HCT116 (cell line): ENCODE data around the gene NFATC1. TPM values are rescaled to one million over a fixed set of nuclear protein-coding genes. Genes with fewer than 3 reads are reported as not detected.

Experiments used
- ATAC-seq: fragments of 200-7000 bp; cut with Tn5 transposase; 2 replicates; pipeline ENCODE4 v1.9.1; 2020; ENCODE audit warnings: mild to moderate bottlenecking, moderate library complexity
- BruUV-seq: library from RNA; stranded (reverse); fragments of 400-500 nt; replicated peaks from 2 replicates; lab custom pipeline; 2021; lab: Mats Ljungman, UMichigan
- CTCF ChIA-PET: fragments of 300-600 bp; sonication (Branson Sonifier 250); formaldehyde crosslinking; loops from one replicate; lab custom pipeline; 2021; ENCODE audit warnings: antibody characterized with exemption; lab: Charles Lee
- POLR2A ChIA-PET: fragments of 300-600, 350-600 bp; sonication (Branson Sonifier 250); formaldehyde crosslinking; loops from one replicate; lab custom pipeline; 2021; ENCODE audit warnings: antibody characterized with exemption; lab: Charles Lee
- RAD21 ChIA-PET, 2 experiments: fragments of 300-600 bp; sonication (Branson Sonifier 250); formaldehyde crosslinking; loops; one replicate each; lab custom pipeline; 2023; ENCODE audit warnings: low total read pairs in 2 of 2; ENCODE audit not compliant: uncharacterized antibody in 2 of 2, unreplicated experiment in 2 of 2, low non-redundant PET in 1 of 2; lab: Charles Lee
- DNase-seq: peaks from one replicate; pipeline ENCODE4 v3.0.0-alpha.2; 2010; ENCODE audit warnings: low read depth, low spot score
- H2AFZ ChIP-seq: fragments of 200-600 bp; shearing (Covaris generic), sonication (generic); 2 replicates; pipeline ENCODE4 v1.6.1; 2017; ENCODE audit warnings: low read depth, mixed run types, mixed read lengths, antibody characterized with exemption, low read length; ENCODE audit not compliant: poor library complexity, severe bottlenecking
- H3K27ac ChIP-seq: 2 replicates; pipeline ENCODE4 v1.5.1; 2012; ENCODE audit warnings: low read depth, low read length
- H3K27me3 ChIP-seq: fragments of 200-600 bp; sonication (generic); 2 replicates; pipeline ENCODE4 v1.6.1; 2016; ENCODE audit warnings: mixed run types, low read length, mixed read lengths; ENCODE audit not compliant: insufficient read depth
- H3K36me3 ChIP-seq, 2 experiments: fragments of 200-500 bp in 1 of 2; fragments of 200-600 bp in 1 of 2; sonication (Bioruptor generic) in 1 of 2; sonication (generic) in 1 of 2; 2 replicates each; pipeline versions ENCODE4 v1.5.1 to v1.6.1; 2014 to 2016; ENCODE audit warnings: low read length in 2 of 2, inconsistent platforms in 1 of 2, mixed read lengths in 1 of 2, mixed run types in 1 of 2; ENCODE audit not compliant: insufficient read depth in 2 of 2, control insufficient read depth in 1 of 2
- H3K4me1 ChIP-seq, 2 experiments: fragments of 200-600 bp in 1 of 2; sonication (generic) in 1 of 2; 2 replicates each; pipeline versions ENCODE4 v1.5.1 to v1.6.1; 2012 to 2017; ENCODE audit warnings: low read length in 2 of 2, inconsistent platforms in 1 of 2, mild to moderate bottlenecking in 1 of 2, mixed read lengths in 1 of 2, mixed run types in 1 of 2, moderate library complexity in 1 of 2; ENCODE audit not compliant: insufficient read depth in 2 of 2, control insufficient read depth in 1 of 2
- H3K4me2 ChIP-seq: fragments of 200-600 bp; sonication (generic); 2 replicates; pipeline ENCODE4 v1.6.1; 2017; ENCODE audit warnings: mixed run types, low read length, mixed read lengths
- H3K4me3 ChIP-seq, 2 experiments: fragments of 200-600 bp in 1 of 2; sonication (generic) in 1 of 2; replicated peaks in 1 of 2; 2 replicates each; pipeline ENCODE4 v1.5.1; 2011 to 2016; ENCODE audit warnings: low read length in 2 of 2, control low read depth in 1 of 2, low read depth in 1 of 2, mild to moderate bottlenecking in 1 of 2, mixed read lengths in 1 of 2, mixed run types in 1 of 2
- H3K79me2 ChIP-seq: fragments of 200-600 bp; sonication (generic); 2 replicates; pipeline ENCODE4 v1.6.1; 2017; ENCODE audit warnings: mild to moderate bottlenecking, mixed run types, low read length, moderate library complexity, mixed read lengths; ENCODE audit not compliant: insufficient read depth
- H3K9ac ChIP-seq: fragments of 200-600 bp; sonication (generic); 2 replicates; pipeline ENCODE4 v1.6.1; 2016; ENCODE audit warnings: low read length, mixed read lengths
- H3K9me2 ChIP-seq: fragments of 200-600 bp; sonication (generic), shearing (Covaris generic); 2 replicates; pipeline ENCODE4 v1.6.1; 2017; ENCODE audit warnings: mixed run types, mild to moderate bottlenecking, moderate library complexity; ENCODE audit not compliant: insufficient read depth
- H3K9me3 ChIP-seq, 2 experiments: fragments of 200-500 bp in 1 of 2; fragments of 200-600 bp in 1 of 2; sonication (Bioruptor generic) in 1 of 2; sonication (generic) in 1 of 2; 2 replicates each; pipeline ENCODE4 v1.6.1; 2014 to 2017; ENCODE audit warnings: low read length in 2 of 2, mixed read lengths in 2 of 2, inconsistent platforms in 1 of 2, low read depth in 1 of 2, mild to moderate bottlenecking in 1 of 2, mixed run types in 1 of 2, moderate library complexity in 1 of 2; ENCODE audit not compliant: control insufficient read depth in 1 of 2, insufficient read depth in 1 of 2
- H4K20me1 ChIP-seq: fragments of 200-600 bp; sonication (generic), shearing (Covaris generic); 2 replicates; pipeline ENCODE4 v1.6.1; 2017; ENCODE audit warnings: mixed run types, mild to moderate bottlenecking, moderate library complexity; ENCODE audit not compliant: insufficient read depth
- CEBPB ChIP-seq: IDR thresholded peaks from 2 replicates; pipeline ENCODE4 v1.6.1; 2012; ENCODE audit warnings: low read depth
- ELF1 ChIP-seq: IDR thresholded peaks from 2 replicates; pipeline ENCODE4 v1.6.1; 2012; ENCODE audit warnings: low read depth, borderline replicate concordance
- EZH2phosphoT487 ChIP-seq: fragments of 200-600 bp; IDR thresholded peaks from 2 replicates; pipeline ENCODE4 v1.6.1; 2018; ENCODE audit warnings: antibody characterized with exemption, borderline replicate concordance
- FOSL1 ChIP-seq: IDR thresholded peaks from 2 replicates; pipeline ENCODE4 v1.6.1; 2012; ENCODE audit warnings: low read depth
- JUND ChIP-seq: IDR thresholded peaks from 2 replicates; pipeline ENCODE4 v1.6.1; 2012
- POLR2A ChIP-seq: IDR thresholded peaks from 2 replicates; pipeline ENCODE4 v1.7.0; 2011; ENCODE audit warnings: borderline replicate concordance; ENCODE audit not compliant: insufficient read depth, insufficient read length; ENCODE audit errors: extremely low read depth
- POLR2AphosphoS5 ChIP-seq: IDR thresholded peaks from 2 replicates; pipeline ENCODE4 v1.6.1; 2011; ENCODE audit warnings: mild to moderate bottlenecking, low read depth, low read length, moderate library complexity
- SRF ChIP-seq: IDR thresholded peaks from 2 replicates; pipeline ENCODE4 v1.6.1; 2012; ENCODE audit warnings: low read depth
- TCF7L2 ChIP-seq: IDR thresholded peaks from 2 replicates; pipeline ENCODE4 v1.7.0; 2011; ENCODE audit warnings: borderline replicate concordance, inconsistent platforms; ENCODE audit not compliant: insufficient read depth, insufficient read length; ENCODE audit errors: extremely low read depth
- intact Hi-C: fragments of 100-400 bp; cut with micrococcal nuclease; formaldehyde crosslinking; loops from 2 replicates; pipeline ENCODE4 v1.10.0; 2022
- total RNA-seq: library from RNA; stranded (reverse); gene quantifications from one replicate; pipeline ENCODE4 v1.2.1, GENCODE V29; 2021; ENCODE audit not compliant: unreplicated experiment
- TF ChIP-seq, protein P1 (sequence below): IDR thresholded peaks from 2 replicates; pipeline ENCODE4 v1.6.1; 2012
- TF ChIP-seq, protein P2 (sequence below): IDR thresholded peaks from 2 replicates; pipeline ENCODE4 v1.6.1; 2012
- TF ChIP-seq, protein P3 (sequence below): IDR thresholded peaks from 2 replicates; pipeline ENCODE4 v1.6.1; 2011; ENCODE audit warnings: mild to moderate bottlenecking, low read length, moderate library complexity; ENCODE audit not compliant: insufficient replicate concordance; ENCODE audit errors: extremely low read depth
- TF ChIP-seq, protein P4 (sequence below), 3 experiments: fragments of 200-600 bp in 1 of 3; sonication (generic) in 1 of 3; IDR thresholded peaks in 2 of 3; conservative IDR thresholded peaks in 1 of 3; 2 replicates each; pipeline ENCODE4 v1.5.1; 2012 to 2017; ENCODE audit warnings: low read depth in 2 of 3, low read length in 2 of 3, antibody characterized with exemption in 1 of 3, borderline replicate concordance in 1 of 3, control low read depth in 1 of 3, mild to moderate bottlenecking in 1 of 3, mixed read lengths in 1 of 3, mixed run types in 1 of 3, moderate library complexity in 1 of 3; ENCODE audit not compliant: insufficient read depth in 1 of 3
- TF ChIP-seq, protein P5 (sequence below): IDR thresholded peaks from 2 replicates; pipeline ENCODE4 v1.6.1; 2012; ENCODE audit warnings: low read depth

NFATC1 gene
- total RNA-seq, 1 experiment from 2014 or later: 20.8 TPM

DNA sequence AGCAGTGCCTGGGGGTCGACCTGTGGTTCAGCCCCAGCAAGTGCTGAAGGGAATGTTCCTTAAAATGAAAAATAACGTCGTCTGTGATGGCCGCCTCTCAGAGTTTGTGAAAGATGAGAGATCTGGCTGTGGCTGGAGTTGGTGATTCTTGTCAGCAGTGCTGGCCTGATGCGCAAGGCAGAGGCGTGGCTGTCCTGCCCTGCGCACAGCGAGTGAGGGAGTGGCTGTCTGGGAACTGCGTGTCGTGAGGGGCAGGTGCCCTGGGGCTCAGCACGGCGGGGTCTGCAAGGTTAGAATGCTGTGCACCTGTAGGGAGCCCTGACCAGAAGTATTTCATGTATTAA lies 8.8 kb downstream of the NFATC1 start:
- ATAC-seq: no peak
- H3K4me2 ChIP-seq: no peak overlapping the region
- H3K9ac ChIP-seq: no peak overlapping the region
- no peak for DNase-seq
- peaks cover 52% of the 10 kb centered on the region for H3K79me2 ChIP-seq
- H3K9me3 ChIP-seq: no peaks in the 10 kb centered on the region
- TF ChIP-seq EZH2phosphoT487 (no peak), CEBPB (no peak), ELF1 (no peak), POLR2AphosphoS5 (no peak), POLR2A (no peak), TCF7L2 (no peak), SRF (no peak), FOSL1 (no peak), JUND (no peak)
- TF ChIP-seq, protein P1, sequence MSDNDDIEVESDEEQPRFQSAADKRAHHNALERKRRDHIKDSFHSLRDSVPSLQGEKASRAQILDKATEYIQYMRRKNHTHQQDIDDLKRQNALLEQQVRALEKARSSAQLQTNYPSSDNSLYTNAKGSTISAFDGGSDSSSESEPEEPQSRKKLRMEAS: no peak
- TF ChIP-seq, protein P2, sequence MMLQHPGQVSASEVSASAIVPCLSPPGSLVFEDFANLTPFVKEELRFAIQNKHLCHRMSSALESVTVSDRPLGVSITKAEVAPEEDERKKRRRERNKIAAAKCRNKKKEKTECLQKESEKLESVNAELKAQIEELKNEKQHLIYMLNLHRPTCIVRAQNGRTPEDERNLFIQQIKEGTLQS: no peak
- TF ChIP-seq, protein P3, sequence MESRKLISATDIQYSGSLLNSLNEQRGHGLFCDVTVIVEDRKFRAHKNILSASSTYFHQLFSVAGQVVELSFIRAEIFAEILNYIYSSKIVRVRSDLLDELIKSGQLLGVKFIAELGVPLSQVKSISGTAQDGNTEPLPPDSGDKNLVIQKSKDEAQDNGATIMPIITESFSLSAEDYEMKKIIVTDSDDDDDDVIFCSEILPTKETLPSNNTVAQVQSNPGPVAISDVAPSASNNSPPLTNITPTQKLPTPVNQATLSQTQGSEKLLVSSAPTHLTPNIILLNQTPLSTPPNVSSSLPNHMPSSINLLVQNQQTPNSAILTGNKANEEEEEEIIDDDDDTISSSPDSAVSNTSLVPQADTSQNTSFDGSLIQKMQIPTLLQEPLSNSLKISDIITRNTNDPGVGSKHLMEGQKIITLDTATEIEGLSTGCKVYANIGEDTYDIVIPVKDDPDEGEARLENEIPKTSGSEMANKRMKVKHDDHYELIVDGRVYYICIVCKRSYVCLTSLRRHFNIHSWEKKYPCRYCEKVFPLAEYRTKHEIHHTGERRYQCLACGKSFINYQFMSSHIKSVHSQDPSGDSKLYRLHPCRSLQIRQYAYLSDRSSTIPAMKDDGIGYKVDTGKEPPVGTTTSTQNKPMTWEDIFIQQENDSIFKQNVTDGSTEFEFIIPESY: no peak
- TF ChIP-seq, protein P4, sequence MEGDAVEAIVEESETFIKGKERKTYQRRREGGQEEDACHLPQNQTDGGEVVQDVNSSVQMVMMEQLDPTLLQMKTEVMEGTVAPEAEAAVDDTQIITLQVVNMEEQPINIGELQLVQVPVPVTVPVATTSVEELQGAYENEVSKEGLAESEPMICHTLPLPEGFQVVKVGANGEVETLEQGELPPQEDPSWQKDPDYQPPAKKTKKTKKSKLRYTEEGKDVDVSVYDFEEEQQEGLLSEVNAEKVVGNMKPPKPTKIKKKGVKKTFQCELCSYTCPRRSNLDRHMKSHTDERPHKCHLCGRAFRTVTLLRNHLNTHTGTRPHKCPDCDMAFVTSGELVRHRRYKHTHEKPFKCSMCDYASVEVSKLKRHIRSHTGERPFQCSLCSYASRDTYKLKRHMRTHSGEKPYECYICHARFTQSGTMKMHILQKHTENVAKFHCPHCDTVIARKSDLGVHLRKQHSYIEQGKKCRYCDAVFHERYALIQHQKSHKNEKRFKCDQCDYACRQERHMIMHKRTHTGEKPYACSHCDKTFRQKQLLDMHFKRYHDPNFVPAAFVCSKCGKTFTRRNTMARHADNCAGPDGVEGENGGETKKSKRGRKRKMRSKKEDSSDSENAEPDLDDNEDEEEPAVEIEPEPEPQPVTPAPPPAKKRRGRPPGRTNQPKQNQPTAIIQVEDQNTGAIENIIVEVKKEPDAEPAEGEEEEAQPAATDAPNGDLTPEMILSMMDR (IDR thresholded peaks at IDR 0.05 in 2 of 3, conservative IDR thresholded peaks at IDR 0.05 in 1 of 3; ENCODE audit: borderline replicate concordance in 1 of 3, insufficient read depth in 1 of 3, low read depth in 2 of 3, low read length in 2 of 3): no peak
- TF ChIP-seq, protein P5, sequence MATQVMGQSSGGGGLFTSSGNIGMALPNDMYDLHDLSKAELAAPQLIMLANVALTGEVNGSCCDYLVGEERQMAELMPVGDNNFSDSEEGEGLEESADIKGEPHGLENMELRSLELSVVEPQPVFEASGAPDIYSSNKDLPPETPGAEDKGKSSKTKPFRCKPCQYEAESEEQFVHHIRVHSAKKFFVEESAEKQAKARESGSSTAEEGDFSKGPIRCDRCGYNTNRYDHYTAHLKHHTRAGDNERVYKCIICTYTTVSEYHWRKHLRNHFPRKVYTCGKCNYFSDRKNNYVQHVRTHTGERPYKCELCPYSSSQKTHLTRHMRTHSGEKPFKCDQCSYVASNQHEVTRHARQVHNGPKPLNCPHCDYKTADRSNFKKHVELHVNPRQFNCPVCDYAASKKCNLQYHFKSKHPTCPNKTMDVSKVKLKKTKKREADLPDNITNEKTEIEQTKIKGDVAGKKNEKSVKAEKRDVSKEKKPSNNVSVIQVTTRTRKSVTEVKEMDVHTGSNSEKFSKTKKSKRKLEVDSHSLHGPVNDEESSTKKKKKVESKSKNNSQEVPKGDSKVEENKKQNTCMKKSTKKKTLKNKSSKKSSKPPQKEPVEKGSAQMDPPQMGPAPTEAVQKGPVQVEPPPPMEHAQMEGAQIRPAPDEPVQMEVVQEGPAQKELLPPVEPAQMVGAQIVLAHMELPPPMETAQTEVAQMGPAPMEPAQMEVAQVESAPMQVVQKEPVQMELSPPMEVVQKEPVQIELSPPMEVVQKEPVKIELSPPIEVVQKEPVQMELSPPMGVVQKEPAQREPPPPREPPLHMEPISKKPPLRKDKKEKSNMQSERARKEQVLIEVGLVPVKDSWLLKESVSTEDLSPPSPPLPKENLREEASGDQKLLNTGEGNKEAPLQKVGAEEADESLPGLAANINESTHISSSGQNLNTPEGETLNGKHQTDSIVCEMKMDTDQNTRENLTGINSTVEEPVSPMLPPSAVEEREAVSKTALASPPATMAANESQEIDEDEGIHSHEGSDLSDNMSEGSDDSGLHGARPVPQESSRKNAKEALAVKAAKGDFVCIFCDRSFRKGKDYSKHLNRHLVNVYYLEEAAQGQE: no peak
- TF ChIP-seq, all 23 proteins: peak for 0
- peaks cover 9 to 11% of the 10 kb centered on the region in 2 experiments; a peak in 3 of 4 replicates for H3K4me1 ChIP-seq
- BruUV-seq: no TSS peak
- H3K27me3 ChIP-seq: no peaks in the 10 kb centered on the region
- H4K20me1 ChIP-seq: no peaks in the 10 kb centered on the region
- no peak overlapping the region for H3K4me3 ChIP-seq
- ChIA-PET CTCF (no interaction called here), POLR2A (no interaction called here), RAD21 (no interaction called here)
- no peaks in the 10 kb centered on the region for H3K9me2 ChIP-seq
- H2AFZ ChIP-seq: no peak overlapping the region
- no peak overlapping the region for H3K27ac ChIP-seq
- intact Hi-C loops: no loop called here
- H3K36me3 ChIP-seq: no peaks in the 10 kb centered on the region
